ENCODE measurements around the gene FMR1. TPM values are rescaled to one million over a fixed set of nuclear protein-coding genes. Genes with fewer than 3 reads are reported as not detected.

FMR1 gene
- total RNA-seq, 4 donors from 2014 or later: 20.7 to 73.5 (median 29.2) TPM

DNA sequence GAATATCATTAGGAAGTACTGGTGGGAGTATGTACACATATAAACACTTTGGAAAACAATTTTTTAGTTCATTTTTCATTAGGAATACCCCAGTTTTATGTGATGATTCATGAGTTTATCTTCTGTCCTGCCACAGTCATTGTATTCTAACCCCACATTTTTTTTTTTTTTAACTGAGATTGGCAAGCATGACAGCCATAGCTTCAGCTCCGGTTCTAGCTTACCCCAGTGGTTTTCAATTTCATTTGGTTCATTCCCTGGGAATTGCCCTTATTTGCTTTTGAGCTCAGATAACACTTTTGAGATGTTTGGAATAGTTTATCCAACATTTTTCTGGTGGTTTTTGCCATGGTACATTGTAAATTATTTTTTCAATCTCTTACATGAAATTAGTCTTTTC, 21.0 kb upstream of the FMR1 start:
- no peaks in the 10 kb centered on the region for H3K36me3 ChIP-seq
- H3K27ac ChIP-seq: no peak overlapping the region
- no peak overlapping the region for H3K4me3 ChIP-seq
- 38% methylated on average over 1 of the region's 1 CpG for WGBS
- no peaks in the 10 kb centered on the region for H3K4me1 ChIP-seq
- H3K9me3 ChIP-seq: no peaks in the 10 kb centered on the region
- no peak for DNase-seq (ENCODE audit: low spot score in 2 of 2)
- H3K27me3 ChIP-seq: no peaks in the 10 kb centered on the region
- TF ChIP-seq, protein P1, sequence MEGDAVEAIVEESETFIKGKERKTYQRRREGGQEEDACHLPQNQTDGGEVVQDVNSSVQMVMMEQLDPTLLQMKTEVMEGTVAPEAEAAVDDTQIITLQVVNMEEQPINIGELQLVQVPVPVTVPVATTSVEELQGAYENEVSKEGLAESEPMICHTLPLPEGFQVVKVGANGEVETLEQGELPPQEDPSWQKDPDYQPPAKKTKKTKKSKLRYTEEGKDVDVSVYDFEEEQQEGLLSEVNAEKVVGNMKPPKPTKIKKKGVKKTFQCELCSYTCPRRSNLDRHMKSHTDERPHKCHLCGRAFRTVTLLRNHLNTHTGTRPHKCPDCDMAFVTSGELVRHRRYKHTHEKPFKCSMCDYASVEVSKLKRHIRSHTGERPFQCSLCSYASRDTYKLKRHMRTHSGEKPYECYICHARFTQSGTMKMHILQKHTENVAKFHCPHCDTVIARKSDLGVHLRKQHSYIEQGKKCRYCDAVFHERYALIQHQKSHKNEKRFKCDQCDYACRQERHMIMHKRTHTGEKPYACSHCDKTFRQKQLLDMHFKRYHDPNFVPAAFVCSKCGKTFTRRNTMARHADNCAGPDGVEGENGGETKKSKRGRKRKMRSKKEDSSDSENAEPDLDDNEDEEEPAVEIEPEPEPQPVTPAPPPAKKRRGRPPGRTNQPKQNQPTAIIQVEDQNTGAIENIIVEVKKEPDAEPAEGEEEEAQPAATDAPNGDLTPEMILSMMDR (IDR thresholded peaks at IDR 0.05): no peak
- no peak for TF ChIP-seq POLR2A (IDR thresholded peaks at IDR 0.05)
- TF ChIP-seq EP300 (IDR thresholded peaks at IDR 0.05): no peak
- no peak for TF ChIP-seq POLR2AphosphoS5 (IDR thresholded peaks at IDR 0.05)

DNA sequence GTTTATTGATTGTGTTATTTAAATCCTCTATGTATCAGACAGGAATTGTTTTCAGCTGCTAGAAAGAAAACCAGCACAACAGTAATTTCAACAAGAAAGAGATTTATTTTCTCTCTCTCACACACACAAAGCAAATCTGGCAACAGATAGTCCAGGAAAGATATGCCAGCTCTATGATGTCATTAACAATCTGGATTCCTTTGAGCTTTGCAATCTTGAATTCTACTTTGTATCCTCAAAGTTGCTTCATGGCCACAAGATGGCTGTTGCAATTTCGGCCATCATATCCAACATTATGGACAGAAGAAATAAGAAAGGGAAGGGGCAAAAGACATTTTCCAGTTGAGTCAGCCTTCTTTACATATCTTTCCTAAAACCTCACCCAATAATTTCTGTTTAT, 19.8 kb upstream of the FMR1 start:
- no peaks in the 10 kb centered on the region for H3K4me1 ChIP-seq
- no peak overlapping the region for H3K4me3 ChIP-seq
- TF ChIP-seq, protein P1 (IDR thresholded peaks at IDR 0.05): no peak
- TF ChIP-seq POLR2AphosphoS5 (IDR thresholded peaks at IDR 0.05) (no peak), POLR2A (IDR thresholded peaks at IDR 0.05) (no peak), EP300 (IDR thresholded peaks at IDR 0.05) (no peak)
- H3K27ac ChIP-seq: no peak overlapping the region
- H3K9me3 ChIP-seq: no peaks in the 10 kb centered on the region
- 64% methylated on average over 1 of the region's 1 CpG for WGBS
- no peaks in the 10 kb centered on the region for H3K36me3 ChIP-seq
- no peak for DNase-seq (ENCODE audit: low spot score in 2 of 2)
- H3K27me3 ChIP-seq: no peaks in the 10 kb centered on the region

DNA sequence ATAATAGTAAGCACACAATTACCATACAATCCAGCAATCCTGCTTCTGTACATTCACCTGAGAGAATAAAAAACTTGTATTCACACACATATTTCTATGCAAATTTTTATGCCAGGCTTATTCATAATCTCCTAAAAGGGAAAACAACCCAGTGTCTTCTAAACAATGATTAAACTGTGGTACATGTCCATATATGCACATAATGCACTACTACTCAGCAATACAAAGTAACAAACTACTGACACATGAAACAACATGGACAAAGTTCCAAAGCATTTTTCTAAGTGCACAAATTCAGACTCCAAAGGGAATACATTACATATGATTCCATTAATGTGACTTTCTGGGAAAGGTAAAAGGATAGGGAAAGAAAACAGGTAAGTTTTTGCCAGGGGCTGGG, 18.0 kb upstream of the FMR1 start:
- H3K27ac ChIP-seq: no peak overlapping the region
- no peak overlapping the region for H3K4me3 ChIP-seq
- TF ChIP-seq, protein P1 (IDR thresholded peaks at IDR 0.05): no peak
- TF ChIP-seq POLR2AphosphoS5 (IDR thresholded peaks at IDR 0.05): no peak
- no peak for TF ChIP-seq EP300 (IDR thresholded peaks at IDR 0.05)
- no peak for TF ChIP-seq POLR2A (IDR thresholded peaks at IDR 0.05)
- H3K4me1 ChIP-seq: no peaks in the 10 kb centered on the region
- H3K9me3 ChIP-seq: no peaks in the 10 kb centered on the region
- H3K36me3 ChIP-seq: no peaks in the 10 kb centered on the region
- no peaks in the 10 kb centered on the region for H3K27me3 ChIP-seq
- no peak for DNase-seq (ENCODE audit: low spot score in 2 of 2)

DNA sequence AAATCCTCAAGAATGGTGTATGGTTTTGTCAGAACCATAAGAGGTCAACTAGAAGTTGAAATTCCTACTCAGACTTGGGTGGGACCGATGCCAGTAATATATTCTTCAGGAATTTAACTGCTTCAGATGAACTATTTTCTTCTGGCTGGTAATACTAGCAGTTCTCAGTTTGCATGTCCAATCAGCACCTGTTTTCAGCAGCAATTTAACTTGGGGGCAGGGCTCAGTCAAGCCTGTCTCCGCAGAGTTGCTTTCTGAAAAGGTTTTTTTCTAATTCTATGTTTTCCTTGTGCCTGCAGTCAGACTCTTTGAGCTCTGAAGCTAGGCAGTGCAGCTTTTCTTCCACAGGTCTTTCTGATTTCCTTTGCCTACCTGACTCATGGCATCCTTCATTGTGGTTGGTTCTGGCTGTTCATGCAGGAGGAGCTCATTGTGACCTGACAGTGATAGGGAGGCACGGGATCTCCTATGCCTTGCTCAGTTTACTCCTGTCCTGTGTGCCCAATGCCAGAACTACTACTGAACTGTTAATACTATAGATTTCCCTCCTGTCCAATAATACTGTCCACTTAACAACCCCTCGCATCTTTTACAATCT, 17.3 kb upstream of the FMR1 start:
- Histone ChIP-seq H3K4me3 (no peak overlapping the region), H3K4me1 (no peaks in the 10 kb centered on the region), H3K27me3 (no peaks in the 10 kb centered on the region), H3K27ac (no peak overlapping the region), H3K9me3 (no peaks in the 10 kb centered on the region), H3K36me3 (no peaks in the 10 kb centered on the region)
- no peak for DNase-seq (ENCODE audit: low spot score in 2 of 2)
- TF ChIP-seq, protein P1 (IDR thresholded peaks at IDR 0.05): no peak
- TF ChIP-seq EP300 (IDR thresholded peaks at IDR 0.05): no peak
- TF ChIP-seq POLR2A (IDR thresholded peaks at IDR 0.05): no peak
- TF ChIP-seq POLR2AphosphoS5 (IDR thresholded peaks at IDR 0.05): no peak
- WGBS: 45% methylated on average over 4 of the region's 4 CpGs

DNA sequence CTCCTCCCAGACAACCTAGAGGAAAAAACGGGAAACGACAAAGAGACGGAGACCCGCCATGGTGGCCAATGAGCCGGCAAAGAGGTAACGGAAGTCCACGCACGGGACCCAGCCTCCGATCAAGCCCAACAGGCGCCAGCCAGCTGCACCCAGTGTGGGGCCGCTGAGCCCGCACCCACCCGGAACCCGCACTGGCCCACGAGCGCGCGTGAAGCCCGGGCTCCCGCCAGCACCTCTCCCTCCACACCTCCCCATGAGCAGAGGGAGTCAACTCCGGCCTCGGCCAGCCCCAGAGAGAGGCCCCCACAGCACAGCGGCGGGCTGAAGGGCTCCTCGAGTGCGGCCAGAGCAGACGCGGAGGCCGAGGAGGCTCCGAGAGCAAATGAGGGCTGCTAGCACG, 14.6 kb upstream of the FMR1 start:
- no peaks in the 10 kb centered on the region for H3K36me3 ChIP-seq
- no peak overlapping the region for H3K4me3 ChIP-seq
- TF ChIP-seq, protein P1 (IDR thresholded peaks at IDR 0.05): no peak
- no peak for TF ChIP-seq EP300 (IDR thresholded peaks at IDR 0.05)
- TF ChIP-seq POLR2AphosphoS5 (IDR thresholded peaks at IDR 0.05): no peak
- TF ChIP-seq POLR2A (IDR thresholded peaks at IDR 0.05): no peak
- 91% methylated on average over 29 of the region's 31 CpGs for WGBS
- no peak for DNase-seq (ENCODE audit: low spot score in 2 of 2)
- no peak overlapping the region for H3K27ac ChIP-seq
- no peaks in the 10 kb centered on the region for H3K4me1 ChIP-seq
- H3K27me3 ChIP-seq: no peaks in the 10 kb centered on the region
- no peaks in the 10 kb centered on the region for H3K9me3 ChIP-seq

All from suprapubic skin (tissue), 4 donors.